HepG2 (cell line): ENCODE results near the gene SREBF1. TPM values are rescaled to one million over a fixed set of nuclear protein-coding genes. Genes with fewer than 3 reads are reported as not detected.
A peak's percentile ranks its signal among the peaks of the same experiment; 100 is the strongest.

Source experiments
- ARID3A ChIP-seq: IDR thresholded peaks from 2 replicates; pipeline ENCODE4 v1.6.1; 2012; ENCODE audit warnings: low read depth, low read length, improper control_type of control experiment
- CSRNP2 ChIP-seq: sonication (generic); formaldehyde crosslinking; conservative IDR thresholded peaks from 2 replicates; pipeline ENCODE4 v1.8.0; 2022; ENCODE audit warnings: low read depth, missing genetic modification reagents
- DMAP1 ChIP-seq: IDR thresholded peaks from 2 replicates; pipeline ENCODE4 v1.6.1; 2016
- DPF2 ChIP-seq: sonication (generic); formaldehyde crosslinking; IDR thresholded peaks from 2 replicates; pipeline ENCODE4 v1.4.0; 2020; ENCODE audit warnings: mild to moderate bottlenecking, low read depth, missing genetic modification reagents, borderline replicate concordance
- FLYWCH1 ChIP-seq: sonication (generic); formaldehyde crosslinking; IDR thresholded peaks from 2 replicates; pipeline ENCODE4 v1.8.1; 2023; ENCODE audit warnings: mild to moderate bottlenecking, missing genetic modification reagents
- FOSL1 ChIP-seq: sonication (generic); formaldehyde crosslinking; IDR thresholded peaks from 2 replicates; pipeline ENCODE4 v1.9.0; 2021; ENCODE audit warnings: missing genetic modification reagents, borderline replicate concordance
- GPN1 ChIP-seq: sonication (generic); formaldehyde crosslinking; IDR thresholded peaks from 2 replicates; pipeline ENCODE4 v1.5.1; 2020; ENCODE audit warnings: missing genetic modification reagents, borderline replicate concordance
- HIC2 ChIP-seq: sonication (generic); formaldehyde crosslinking; IDR thresholded peaks from 2 replicates; pipeline ENCODE4 v1.9.0; 2022; ENCODE audit warnings: low read depth, missing genetic modification reagents
- JUN ChIP-seq: sonication (generic); formaldehyde crosslinking; IDR thresholded peaks from 2 replicates; pipeline ENCODE4 v1.4.0; 2020; ENCODE audit warnings: mild to moderate bottlenecking, missing genetic modification reagents
- KDM3A ChIP-seq: IDR thresholded peaks from 2 replicates; pipeline ENCODE4 v1.6.1; 2018; ENCODE audit warnings: low read depth, missing compliant biosample characterization
- MED8 ChIP-seq: sonication (generic); formaldehyde crosslinking; IDR thresholded peaks from 2 replicates; pipeline ENCODE4 v1.8.1; 2023; ENCODE audit warnings: mild to moderate bottlenecking, missing genetic modification reagents; ENCODE audit not compliant: insufficient replicate concordance
- NPAS2 ChIP-seq: sonication (generic); formaldehyde crosslinking; IDR thresholded peaks from 2 replicates; pipeline ENCODE4 v1.8.0; 2022; ENCODE audit warnings: mild to moderate bottlenecking, missing genetic modification reagents, borderline replicate concordance
- NR0B2 ChIP-seq: sonication (generic); formaldehyde crosslinking; IDR thresholded peaks from 2 replicates; pipeline ENCODE4 v1.4.0; 2020; ENCODE audit warnings: mild to moderate bottlenecking, missing genetic modification reagents
- RFX1 ChIP-seq: fragments of 450-650 bp; IDR thresholded peaks from 2 replicates; pipeline ENCODE4 v1.6.1; 2017
- THYN1 ChIP-seq: sonication (generic); formaldehyde crosslinking; IDR thresholded peaks from 2 replicates; pipeline ENCODE4 v1.8.1; 2023; ENCODE audit warnings: low read depth, mild to moderate bottlenecking, moderate library complexity, missing genetic modification reagents, borderline replicate concordance
- TRIM24 ChIP-seq: sonication (generic); formaldehyde crosslinking; IDR thresholded peaks from 2 replicates; pipeline ENCODE4 v1.8.0; 2022; ENCODE audit warnings: mild to moderate bottlenecking, missing genetic modification reagents
- U2AF2 ChIP-seq: fragments of 200-400 bp; formaldehyde crosslinking; IDR thresholded peaks from 2 replicates; pipeline ENCODE4 v1.6.1; 2017; ENCODE audit warnings: low read depth, mild to moderate bottlenecking, low read length
- ZFYVE20 ChIP-seq: sonication (generic); formaldehyde crosslinking; IDR thresholded peaks from 2 replicates; pipeline ENCODE4 v1.8.0; 2023; ENCODE audit warnings: low read depth, mild to moderate bottlenecking, moderate library complexity, missing genetic modification reagents, borderline replicate concordance
- ZIK1 ChIP-seq: sonication (generic); formaldehyde crosslinking; IDR thresholded peaks from 2 replicates; pipeline ENCODE4 v1.5.0; 2020; ENCODE audit warnings: mild to moderate bottlenecking, low read depth, missing genetic modification reagents, borderline replicate concordance
- ZNF12 ChIP-seq: sonication (generic); formaldehyde crosslinking; IDR thresholded peaks from 2 replicates; pipeline ENCODE4 v1.5.0; 2020; ENCODE audit warnings: missing genetic modification reagents
- ZNF138 ChIP-seq: sonication (generic); formaldehyde crosslinking; IDR thresholded peaks from 2 replicates; pipeline ENCODE4 v1.5.0; 2020; ENCODE audit warnings: mild to moderate bottlenecking, low read depth, missing genetic modification reagents
- ZNF44 ChIP-seq: sonication (generic); formaldehyde crosslinking; IDR thresholded peaks from 2 replicates; pipeline ENCODE4 v1.5.1; 2020; ENCODE audit warnings: mild to moderate bottlenecking, missing genetic modification reagents
- ZNF75D ChIP-seq: sonication (generic); formaldehyde crosslinking; IDR thresholded peaks from 2 replicates; pipeline ENCODE4 v1.8.1; 2023; ENCODE audit warnings: missing genetic modification reagents, mild to moderate bottlenecking, borderline replicate concordance
- polyA plus RNA-seq, 8 experiments: library from polyadenylated mRNA; depleted of rRNA in 3 of 8; stranded (reverse) in 7 of 8; unstranded in 1 of 8; fragments of >200 nt; fragmentation: Illumina TruSeq in 4 of 8; extraction: Trizol in 4 of 8; gene quantifications; 2 replicates each; pipeline versions ENCODE4 v1.2.1 to v1.2.3, GENCODE V29; 2011 to 2016; ENCODE audit warnings: low read depth in 4 of 8, missing spikeins in 1 of 8, mixed read lengths in 1 of 8; ENCODE audit not compliant: insufficient read depth in 1 of 8
- total RNA-seq, 5 experiments: library from RNA; depleted of rRNA; stranded (reverse); fragments of >200 nt; fragmentation: Illumina TruSeq; extraction: Trizol; gene quantifications; 2 replicates each; pipeline ENCODE4 v1.2.3, GENCODE V29; 2016; ENCODE audit warnings: low read depth in 1 of 5
- TF ChIP-seq, protein P1 (sequence below): sonication (generic); IDR thresholded peaks from 2 replicates; pipeline ENCODE4 v1.6.1; 2016; ENCODE audit warnings: low read depth, borderline replicate concordance

SREBF1 gene
- total and polyA plus RNA-seq, 2 of the 13 experiments (the other 11 are each of a cell fraction or from before 2014, with no cell fraction given) = 34.3 to 38.0 TPM

DNA sequence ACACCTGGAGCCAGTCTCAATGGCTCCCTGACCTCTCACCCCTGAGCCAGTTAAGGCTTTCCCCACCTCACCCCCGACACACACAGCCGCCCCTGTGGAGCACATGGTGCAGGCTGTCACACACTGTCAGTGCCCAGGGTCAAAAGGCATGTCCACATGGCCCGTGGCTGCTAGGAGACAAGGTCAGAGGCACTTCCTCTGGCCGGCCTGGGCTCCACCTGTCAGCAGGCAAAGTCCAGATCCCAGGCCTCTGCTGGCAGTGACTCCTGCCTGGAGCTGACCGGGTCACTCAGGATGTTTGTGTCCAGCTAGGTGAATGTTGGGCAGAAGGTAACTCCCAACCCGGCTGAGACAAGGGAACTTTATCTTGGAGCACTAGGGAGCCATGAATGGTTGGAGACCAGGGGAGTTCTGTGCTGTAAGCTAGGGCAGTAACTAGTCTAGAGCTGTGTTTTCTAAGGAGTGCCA is 6.0 kb downstream of the SREBF1 start (continued):
- no peak for TF ChIP-seq CSRNP2
- 0 out of 2 replicates have a peak, but pooled peaks have one; percentile 51 for TF ChIP-seq ZIK1 (CRISPR knock-in tag)
- peak; percentile 74; the same call in 1 of the 2 replicates for TF ChIP-seq KDM3A (CRISPR knock-in tag)
- no peak for TF ChIP-seq TRIM24 (CRISPR knock-in tag)
- peak; percentile 94 for TF ChIP-seq HIC2 (CRISPR knock-in tag)
- TF ChIP-seq ZNF138 = no peak
- no peak for TF ChIP-seq NPAS2
- no peak for TF ChIP-seq ZFYVE20 (CRISPR knock-in tag)
- TF ChIP-seq, protein P1, sequence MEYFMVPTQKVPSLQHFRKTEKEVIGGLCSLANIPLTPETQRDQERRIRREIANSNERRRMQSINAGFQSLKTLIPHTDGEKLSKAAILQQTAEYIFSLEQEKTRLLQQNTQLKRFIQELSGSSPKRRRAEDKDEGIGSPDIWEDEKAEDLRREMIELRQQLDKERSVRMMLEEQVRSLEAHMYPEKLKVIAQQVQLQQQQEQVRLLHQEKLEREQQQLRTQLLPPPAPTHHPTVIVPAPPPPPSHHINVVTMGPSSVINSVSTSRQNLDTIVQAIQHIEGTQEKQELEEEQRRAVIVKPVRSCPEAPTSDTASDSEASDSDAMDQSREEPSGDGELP = peak; percentile 95
- TF ChIP-seq ZNF44 (CRISPR knock-in tag) = no peak
- TF ChIP-seq DPF2 (CRISPR knock-in tag) = peak; percentile 60; the same call in 1 of the 2 replicates
- no peak for TF ChIP-seq ARID3A
- no peak for TF ChIP-seq THYN1 (CRISPR knock-in tag)
- TF ChIP-seq U2AF2 = no peak
- no peak for TF ChIP-seq GPN1 (CRISPR knock-in tag)
- TF ChIP-seq ZNF75D (CRISPR knock-in tag) = no peak
- peak; percentile 98; the same call in 1 of the 2 replicates for TF ChIP-seq NR0B2 (CRISPR knock-in tag)
- peak; percentile 32 for TF ChIP-seq MED8 (CRISPR knock-in tag)
- peak; percentile 95 for TF ChIP-seq DMAP1 (CRISPR knock-in tag)
- TF ChIP-seq ZNF12 (CRISPR knock-in tag) = no peak
- TF ChIP-seq FOSL1 (CRISPR knock-in tag) = no peak
- peak; percentile 83 for TF ChIP-seq RFX1
- TF ChIP-seq FLYWCH1 (CRISPR knock-in tag) = no peak
- no peak for TF ChIP-seq JUN (CRISPR knock-in tag)
